ENCODE data around the gene SWI5.
"Not testable (repeated sequence)": the region's sequence is repeated elsewhere in the genome, so short reads cannot be mapped to it uniquely, and the experiment has no call there.

The SWI5 gene

DNA sequence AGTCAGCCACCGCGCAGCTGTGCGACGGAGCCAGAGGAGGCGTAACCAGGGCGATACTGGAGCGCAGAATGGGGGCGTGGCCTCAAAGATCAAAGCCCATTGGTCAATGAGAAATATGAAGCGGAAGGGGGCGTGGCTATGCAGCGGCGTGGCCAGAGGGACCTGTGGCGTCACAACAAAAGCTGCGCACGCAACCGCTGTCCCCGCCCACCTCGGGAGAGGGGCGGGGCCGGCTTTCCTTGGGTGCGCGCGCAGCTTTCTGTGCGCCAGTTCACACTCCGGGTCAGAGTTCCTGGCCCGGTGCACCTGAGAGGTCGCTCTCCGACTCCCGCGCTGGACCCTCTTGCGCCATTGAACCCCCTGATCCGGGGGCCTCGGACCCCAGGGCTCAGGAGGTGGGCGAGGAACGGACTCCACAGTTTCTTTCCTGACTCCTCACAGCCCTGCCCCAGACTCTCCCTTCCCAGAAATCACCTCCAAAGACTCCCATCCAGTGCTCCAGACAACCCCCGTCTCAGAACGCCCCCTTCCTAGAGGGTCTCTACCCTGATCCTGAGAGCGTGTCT is at the start of gene SWI5:
SWI5 (plus strand) TSS at position 269 of the 566 bp plus-strand sequence.
- DNase-seq (ENCODE audit: low spot score): peak; percentile 100
- peak within 1 kb of the TSS; percentile 81 for H3K27ac ChIP-seq

DNA sequence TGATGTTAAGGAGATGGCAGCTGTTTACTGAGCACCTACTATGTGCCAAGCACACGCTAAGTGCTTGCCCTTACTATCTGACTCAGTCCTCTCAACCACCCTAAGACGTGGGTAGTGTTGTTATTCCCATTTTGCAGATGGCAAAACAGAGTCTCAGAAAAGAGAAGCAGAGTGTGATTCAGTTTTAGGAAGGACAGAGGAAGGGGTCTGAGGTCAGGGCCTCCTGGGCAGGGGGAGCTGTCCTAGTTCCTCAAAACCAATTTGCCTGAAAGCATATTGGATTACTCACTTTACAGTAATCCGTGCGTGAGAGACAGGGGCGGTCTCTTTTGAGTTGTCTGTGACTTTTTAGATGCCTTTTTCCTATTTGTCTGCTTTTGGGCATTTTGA is 49.7 kb upstream of the SWI5 start:
- DNase-seq (ENCODE audit: low spot score): no peak
- TF ChIP-seq, protein P1, sequence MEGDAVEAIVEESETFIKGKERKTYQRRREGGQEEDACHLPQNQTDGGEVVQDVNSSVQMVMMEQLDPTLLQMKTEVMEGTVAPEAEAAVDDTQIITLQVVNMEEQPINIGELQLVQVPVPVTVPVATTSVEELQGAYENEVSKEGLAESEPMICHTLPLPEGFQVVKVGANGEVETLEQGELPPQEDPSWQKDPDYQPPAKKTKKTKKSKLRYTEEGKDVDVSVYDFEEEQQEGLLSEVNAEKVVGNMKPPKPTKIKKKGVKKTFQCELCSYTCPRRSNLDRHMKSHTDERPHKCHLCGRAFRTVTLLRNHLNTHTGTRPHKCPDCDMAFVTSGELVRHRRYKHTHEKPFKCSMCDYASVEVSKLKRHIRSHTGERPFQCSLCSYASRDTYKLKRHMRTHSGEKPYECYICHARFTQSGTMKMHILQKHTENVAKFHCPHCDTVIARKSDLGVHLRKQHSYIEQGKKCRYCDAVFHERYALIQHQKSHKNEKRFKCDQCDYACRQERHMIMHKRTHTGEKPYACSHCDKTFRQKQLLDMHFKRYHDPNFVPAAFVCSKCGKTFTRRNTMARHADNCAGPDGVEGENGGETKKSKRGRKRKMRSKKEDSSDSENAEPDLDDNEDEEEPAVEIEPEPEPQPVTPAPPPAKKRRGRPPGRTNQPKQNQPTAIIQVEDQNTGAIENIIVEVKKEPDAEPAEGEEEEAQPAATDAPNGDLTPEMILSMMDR (conservative IDR thresholded peaks at IDR 0.05; ENCODE audit: low read depth): no peak
- no peak overlapping the region for H3K27ac ChIP-seq
- POLR2A ChIA-PET (ENCODE audit: low non-redundant PET): no interaction called here
- CTCF ChIA-PET: interaction anchor here (0.6 kb wide), 1 partner anchor 65 kb away, joined by 3 read pairs; no protein-coding TSS in a partner anchor

More for the DNA sequence above, at the start of gene SWI5:
- TF ChIP-seq, protein P1 (conservative IDR thresholded peaks at IDR 0.05; ENCODE audit: low read depth): no peak
- CTCF ChIA-PET: interaction anchor here (0.5 to 1.5 kb wide), 2 partner anchors 65 to 1560 kb away, joined by 3 to 5 read pairs; no protein-coding TSS in a partner anchor
- POLR2A ChIA-PET (ENCODE audit: low non-redundant PET): interaction anchor here (0.6 to 1.0 kb wide), 8 partner anchors 11 to 179 kb away, joined by 3 to 4 read pairs (median 4); partner anchors contain the start of gene CERCAM

DNA sequence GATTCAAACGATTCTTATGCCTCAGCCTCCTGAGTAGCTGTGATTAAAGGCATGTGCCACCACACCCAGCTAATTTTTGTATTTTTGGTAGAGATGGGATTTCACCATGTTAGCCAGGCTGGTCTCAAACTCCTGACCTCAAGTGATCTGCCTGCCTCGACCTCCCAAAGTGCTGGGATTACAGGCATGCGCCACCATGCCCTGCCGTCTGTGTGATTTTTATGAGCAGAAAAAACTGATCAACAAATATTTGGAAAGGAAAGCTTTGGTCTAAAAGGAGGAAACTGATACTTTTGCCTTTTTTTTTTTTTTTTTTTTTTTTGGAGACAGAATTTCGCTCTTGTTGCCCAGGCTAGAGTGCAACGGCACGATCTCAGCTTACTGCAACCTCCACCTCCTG is 45.2 kb upstream of the SWI5 start:
- DNase-seq (ENCODE audit: low spot score); POLR2A ChIA-PET (ENCODE audit: low non-redundant PET); H3K27ac ChIP-seq: not testable (repeated sequence)
- CTCF ChIA-PET: interaction anchor here (1.2 to 1.5 kb wide), 2 partner anchors 10 to 20 kb away, joined by 3 to 5 read pairs; no protein-coding TSS in a partner anchor

DNA sequence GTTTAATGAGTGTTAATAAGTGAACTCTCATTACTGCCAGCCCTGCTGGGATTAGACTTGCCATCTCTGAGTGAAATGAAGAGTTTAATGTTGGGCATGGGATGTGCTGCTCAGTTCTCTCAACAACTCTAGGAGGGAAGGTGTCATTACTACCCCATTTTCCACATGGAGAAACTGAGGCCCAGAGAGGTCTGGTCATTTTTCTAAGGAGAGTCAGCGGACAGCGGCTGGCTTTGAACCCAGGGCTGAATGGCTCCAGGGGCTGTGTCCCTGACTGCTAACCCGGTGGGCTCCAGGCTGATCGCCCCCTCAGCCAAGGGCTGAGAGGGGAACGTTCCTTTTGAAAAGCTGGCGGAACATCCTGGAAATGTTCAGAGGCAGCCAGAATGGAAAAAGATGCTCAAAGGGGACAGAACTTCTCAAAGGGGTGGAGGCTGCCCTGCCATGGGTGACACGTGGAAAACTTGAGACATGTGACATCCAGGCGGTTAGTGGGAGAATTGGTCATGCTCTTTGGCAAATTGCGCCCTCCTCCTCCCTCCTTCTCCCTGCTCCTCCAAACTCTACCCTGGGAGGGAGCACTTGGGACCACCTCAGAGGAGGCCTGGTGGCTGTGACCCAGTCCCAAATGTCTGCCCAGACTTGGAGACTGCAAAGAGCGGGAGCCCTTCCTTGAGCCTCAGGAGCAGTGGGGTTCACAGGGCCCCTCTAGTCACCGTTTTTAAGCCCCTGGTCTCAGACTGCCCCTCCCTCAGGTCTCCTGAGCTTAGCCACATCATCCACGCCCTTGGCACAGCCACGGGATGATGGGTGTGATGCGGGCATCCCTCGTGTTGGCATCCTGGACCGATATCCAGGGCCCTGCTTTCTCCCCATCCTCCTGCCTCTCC is 44.2 kb upstream of the SWI5 start:
- H3K27ac ChIP-seq: no peak overlapping the region; the same call in 1 of the 2 replicates
- CTCF ChIA-PET: interaction anchor here (1.2 to 1.5 kb wide), 2 partner anchors 9 to 21 kb away, joined by 3 to 5 read pairs; no protein-coding TSS in a partner anchor
- POLR2A ChIA-PET (ENCODE audit: low non-redundant PET): interaction anchor here (0.7 kb wide), 1 partner anchor 20 kb away, joined by 3 read pairs; no protein-coding TSS in a partner anchor
- DNase-seq (ENCODE audit: low spot score): no peak
- TF ChIP-seq, protein P1 (conservative IDR thresholded peaks at IDR 0.05; ENCODE audit: low read depth): no peak

DNA sequence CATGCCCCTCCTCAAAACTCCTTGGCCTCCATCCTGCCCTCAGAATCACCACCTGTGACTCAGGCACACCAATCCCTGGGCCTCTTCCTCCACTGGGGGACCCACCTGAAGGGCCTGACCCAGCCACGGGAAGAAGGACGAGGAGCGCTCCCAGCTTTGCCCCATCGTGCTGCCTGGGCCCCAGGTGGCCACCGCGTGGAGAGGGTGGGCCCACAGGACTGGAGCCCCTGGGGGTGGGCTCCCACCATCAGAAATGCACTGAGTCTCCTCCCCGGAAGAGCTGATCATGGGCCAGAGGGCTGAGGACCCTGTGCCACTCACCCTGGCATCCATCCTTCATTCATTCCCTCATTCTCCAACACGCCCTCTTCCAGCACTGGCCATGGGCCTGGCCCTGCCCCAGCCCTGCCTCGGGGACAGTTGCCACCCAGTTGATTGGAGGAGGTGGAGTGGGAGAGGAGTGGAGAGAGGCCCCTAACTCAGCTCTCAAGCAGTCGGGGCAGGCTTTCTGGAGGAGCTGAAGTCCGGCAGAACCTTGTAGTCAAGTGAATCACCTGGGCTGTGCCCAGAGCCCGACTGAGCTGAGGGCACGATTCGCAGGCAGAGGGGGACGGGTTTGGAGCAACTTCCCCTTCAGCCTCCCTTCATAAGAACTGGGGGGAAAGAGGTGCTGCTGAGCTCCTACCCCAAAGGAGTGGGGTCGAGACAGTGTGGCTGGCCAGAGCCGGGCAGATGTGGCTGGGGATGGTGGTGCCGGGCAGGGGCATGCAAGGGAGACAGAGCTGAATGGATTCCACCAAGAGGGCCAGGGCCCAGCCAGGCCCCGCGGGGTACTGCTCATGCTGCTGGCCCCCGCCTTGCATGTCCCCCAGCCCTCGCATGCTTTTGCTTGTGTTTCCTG is 43.3 kb upstream of the SWI5 start:
- no peak for DNase-seq (ENCODE audit: low spot score)
- POLR2A ChIA-PET (ENCODE audit: low non-redundant PET): interaction anchor here (0.5 to 0.7 kb wide), 2 partner anchors 18 to 21 kb away, joined by 3 read pairs; no protein-coding TSS in a partner anchor
- H3K27ac ChIP-seq: no peak overlapping the region
- TF ChIP-seq, protein P1 (conservative IDR thresholded peaks at IDR 0.05; ENCODE audit: low read depth): no peak
- CTCF ChIA-PET: interaction anchor here (0.7 kb wide), 1 partner anchor 84 kb away, joined by 3 read pairs; no protein-coding TSS in a partner anchor

DNA sequence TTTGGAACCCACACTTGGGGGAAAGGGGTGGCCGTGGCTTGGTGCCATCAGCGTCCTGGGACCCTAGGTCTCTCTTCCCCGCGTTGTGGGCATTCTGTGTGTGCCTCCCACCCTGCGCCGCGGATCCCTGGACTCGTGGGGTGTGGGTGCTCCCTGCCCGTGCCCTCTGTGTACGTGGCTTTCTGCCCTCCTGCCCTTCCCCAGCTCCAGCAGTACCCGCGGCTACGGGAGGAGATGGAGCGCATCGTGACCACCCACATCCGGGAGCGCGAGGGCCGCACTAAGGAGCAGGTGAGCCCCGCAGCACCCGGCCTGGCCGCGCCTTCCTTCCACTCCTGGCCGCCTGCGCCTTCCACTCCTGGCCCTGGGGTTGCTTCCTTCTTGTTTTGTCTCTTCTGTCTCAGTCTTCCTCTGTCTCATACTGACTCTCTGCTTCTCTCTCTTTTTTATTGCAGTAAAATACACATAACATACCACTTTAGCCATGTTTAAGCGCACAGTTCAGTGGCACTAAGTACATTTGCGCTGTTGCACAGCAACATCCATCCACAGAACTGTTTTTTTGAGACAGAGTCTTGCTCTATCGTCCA is 42.2 kb upstream of the SWI5 start:
- ChIA-PET CTCF (no interaction called here), POLR2A (ENCODE audit: low non-redundant PET) (interaction anchor here (0.5 kb wide), 1 partner anchor 53 kb away, joined by 3 read pairs; no protein-coding TSS in a partner anchor)
- no peak overlapping the region for H3K27ac ChIP-seq
- DNase-seq (ENCODE audit: low spot score): no peak
- TF ChIP-seq, protein P1 (conservative IDR thresholded peaks at IDR 0.05; ENCODE audit: low read depth): no peak
